Measurements from ENCODE around the gene EIF3A.
"Not testable (repeated sequence)": the region's sequence is repeated elsewhere in the genome, so short reads cannot be mapped to it uniquely, and the experiment has no call there.

- TF ChIP-seq ZNF571 (tag by site-specific recombination; IDR thresholded peaks at IDR 0.05); CTCF (tag by site-specific recombination; IDR thresholded peaks at IDR 0.05); ZNF670 (tag by site-specific recombination; IDR thresholded peaks at IDR 0.05; ENCODE audit: low read depth); ZNF121 (tag by site-specific recombination; IDR thresholded peaks at IDR 0.05); ZSCAN23 (tag by site-specific recombination; IDR thresholded peaks at IDR 0.05); KLF17 (tag by site-specific recombination; IDR thresholded peaks at IDR 0.05); ZNF157 (tag by site-specific recombination; IDR thresholded peaks at IDR 0.05); ZNF785 (tag by site-specific recombination; IDR thresholded peaks at IDR 0.05); ZNF768 (tag by site-specific recombination; IDR thresholded peaks at IDR 0.05); ZNF645 (tag by site-specific recombination; IDR thresholded peaks at IDR 0.05); ZNF548 (tag by site-specific recombination; IDR thresholded peaks at IDR 0.05); ZNF639 (tag by site-specific recombination; IDR thresholded peaks at IDR 0.05); ZNF549 (tag by site-specific recombination; IDR thresholded peaks at IDR 0.05); ZNF837 (tag by site-specific recombination; IDR thresholded peaks at IDR 0.05): not testable (repeated sequence)
Measured at GRCh38 chr10:119107106-119107505, 26.5 kb upstream of the EIF3A start.

Data from HEK293 (cell line).